ENCODE measurements around the gene ELP1.

- TF ChIP-seq CTCF (IDR thresholded peaks at IDR 0.05) (no peak), POLR2A (IDR thresholded peaks at IDR 0.05) (no peak)
Measured at GRCh38 chr9:108939975-108940374, 6.1 kb upstream of the ELP1 start.
